SU-DHL-6 (cell line): ENCODE measurements around the gene EPB41L4A.

ENCODE experiments used
- H2AFZ ChIP-seq: fragments of 200-600 bp; sonication (generic); 2 replicates; pipeline ENCODE4 v1.6.1; 2014; ENCODE audit warnings: low read depth, mild to moderate bottlenecking, moderate library complexity, mixed read lengths, antibody characterized with exemption, low read length; ENCODE audit not compliant: severe bottlenecking
- H3F3A ChIP-seq: fragments of 200-600 bp; shearing (Covaris generic); 2 replicates; pipeline ENCODE4 v1.6.0; 2016; ENCODE audit warnings: antibody characterized with exemption, mild to moderate bottlenecking; ENCODE audit not compliant: insufficient read depth
- H3K27ac ChIP-seq: fragments of 200-600 bp; sonication (generic); 2 replicates; pipeline ENCODE4 v1.5.1; 2016; ENCODE audit warnings: low read depth, mild to moderate bottlenecking, low read length, moderate library complexity, mixed read lengths
- H3K27me3 ChIP-seq: fragments of 200-600 bp; sonication (generic), shearing (Covaris generic); 2 replicates; pipeline ENCODE4 v1.6.0; 2014; ENCODE audit warnings: mild to moderate bottlenecking, low read length
- H3K36me3 ChIP-seq: fragments of 200-600 bp; sonication (generic); 2 replicates; pipeline ENCODE4 v1.6.1; 2014; ENCODE audit warnings: mild to moderate bottlenecking, low read length, mixed read lengths
- H3K4me2 ChIP-seq: fragments of 300-600, 200-600 bp; shearing (Covaris generic), sonication (generic); 2 replicates; pipeline ENCODE4 v1.6.0; 2014; ENCODE audit warnings: low read length, low read depth, mild to moderate bottlenecking; ENCODE audit not compliant: poor library complexity, severe bottlenecking
- H3K4me3 ChIP-seq: fragments of 200-600 bp; sonication (generic); 2 replicates; pipeline ENCODE4 v1.5.1; 2014; ENCODE audit warnings: antibody characterized with exemption, low read length, mild to moderate bottlenecking, mixed read lengths; ENCODE audit not compliant: insufficient read depth, poor library complexity, severe bottlenecking
- H3K79me2 ChIP-seq: fragments of 200-600 bp; sonication (generic); 2 replicates; pipeline ENCODE4 v1.6.1; 2014; ENCODE audit warnings: mild to moderate bottlenecking, low read length, moderate library complexity; ENCODE audit not compliant: insufficient read depth
- H3K9ac ChIP-seq: fragments of 200-600 bp; sonication (generic); 2 replicates; pipeline ENCODE4 v1.7.0; 2014; ENCODE audit warnings: mild to moderate bottlenecking, low read length
- H3K9me2 ChIP-seq: fragments of 200-600 bp; sonication (generic); replicated peaks from 2 replicates; pipeline ENCODE4 v1.6.1; 2014; ENCODE audit warnings: low read length; ENCODE audit not compliant: insufficient read depth
- H3K9me3 ChIP-seq: fragments of 200-600 bp; sonication (generic); 2 replicates; pipeline ENCODE4 v1.6.1; 2014; ENCODE audit warnings: low read length, mixed read lengths; ENCODE audit not compliant: insufficient read depth
- H4K20me1 ChIP-seq: fragments of 200-600 bp; sonication (generic); 2 replicates; pipeline ENCODE4 v1.6.1; 2014; ENCODE audit warnings: low read depth, mild to moderate bottlenecking, antibody characterized with exemption, low read length, moderate library complexity, mixed read lengths
- EZH2phosphoT487 ChIP-seq: fragments of 200-600 bp; sonication (generic), shearing (Covaris generic); conservative IDR thresholded peaks from 2 replicates; pipeline ENCODE4 v1.6.1; 2018; ENCODE audit warnings: mild to moderate bottlenecking, antibody characterized with exemption, low read length, moderate library complexity, mixed read lengths
- TF ChIP-seq, protein P1 (sequence below): fragments of 200-600 bp; sonication (generic); IDR thresholded peaks from one replicate; pipeline ENCODE4 v1.5.1; 2017; ENCODE audit warnings: antibody characterized with exemption, mild to moderate bottlenecking, low read length, moderate library complexity; ENCODE audit not compliant: insufficient read depth, poor library complexity, severe bottlenecking

Gene EPB41L4A

GRCh38 chr5:112412346-112412745 lies 6.7 kb downstream of the EPB41L4A start:
- H4K20me1 ChIP-seq: no peaks in the 10 kb centered on the region
- H3K4me2 ChIP-seq: no peak overlapping the region
- H3K4me3 ChIP-seq: no peak overlapping the region
- no peaks in the 10 kb centered on the region for H3K79me2 ChIP-seq
- H3K9me2 ChIP-seq: no peaks in the 10 kb centered on the region
- H3K36me3 ChIP-seq: no peaks in the 10 kb centered on the region
- no peak overlapping the region for H3K27ac ChIP-seq
- no peaks in the 10 kb centered on the region for H3K27me3 ChIP-seq
- H3F3A ChIP-seq: no peaks in the 10 kb centered on the region
- H3K9ac ChIP-seq: no peak overlapping the region
- TF ChIP-seq, protein P1, sequence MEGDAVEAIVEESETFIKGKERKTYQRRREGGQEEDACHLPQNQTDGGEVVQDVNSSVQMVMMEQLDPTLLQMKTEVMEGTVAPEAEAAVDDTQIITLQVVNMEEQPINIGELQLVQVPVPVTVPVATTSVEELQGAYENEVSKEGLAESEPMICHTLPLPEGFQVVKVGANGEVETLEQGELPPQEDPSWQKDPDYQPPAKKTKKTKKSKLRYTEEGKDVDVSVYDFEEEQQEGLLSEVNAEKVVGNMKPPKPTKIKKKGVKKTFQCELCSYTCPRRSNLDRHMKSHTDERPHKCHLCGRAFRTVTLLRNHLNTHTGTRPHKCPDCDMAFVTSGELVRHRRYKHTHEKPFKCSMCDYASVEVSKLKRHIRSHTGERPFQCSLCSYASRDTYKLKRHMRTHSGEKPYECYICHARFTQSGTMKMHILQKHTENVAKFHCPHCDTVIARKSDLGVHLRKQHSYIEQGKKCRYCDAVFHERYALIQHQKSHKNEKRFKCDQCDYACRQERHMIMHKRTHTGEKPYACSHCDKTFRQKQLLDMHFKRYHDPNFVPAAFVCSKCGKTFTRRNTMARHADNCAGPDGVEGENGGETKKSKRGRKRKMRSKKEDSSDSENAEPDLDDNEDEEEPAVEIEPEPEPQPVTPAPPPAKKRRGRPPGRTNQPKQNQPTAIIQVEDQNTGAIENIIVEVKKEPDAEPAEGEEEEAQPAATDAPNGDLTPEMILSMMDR: no peak
- no peak for TF ChIP-seq EZH2phosphoT487
- H2AFZ ChIP-seq: no peak overlapping the region
- H3K9me3 ChIP-seq: no peaks in the 10 kb centered on the region

GRCh38 chr5:112411903-112412302 lies 7.2 kb downstream of the EPB41L4A start:
- Histone ChIP-seq H3K9me2 (no peaks in the 10 kb centered on the region), H3F3A (no peaks in the 10 kb centered on the region), H3K9ac (no peak overlapping the region), H4K20me1 (no peaks in the 10 kb centered on the region), H3K27ac (no peak overlapping the region), H3K4me2 (no peak overlapping the region), H2AFZ (no peak overlapping the region), H3K9me3 (no peaks in the 10 kb centered on the region), H3K4me3 (no peak overlapping the region), H3K36me3 (no peaks in the 10 kb centered on the region), H3K79me2 (no peaks in the 10 kb centered on the region), H3K27me3 (no peaks in the 10 kb centered on the region)
- TF ChIP-seq, protein P1: no peak
- TF ChIP-seq EZH2phosphoT487: no peak

- H3K27me3 ChIP-seq: no peaks in the 10 kb centered on the region
- no peak for TF ChIP-seq EZH2phosphoT487
- TF ChIP-seq, protein P1: no peak
- H3K4me2 ChIP-seq: no peak overlapping the region
- no peak overlapping the region for H3K9ac ChIP-seq
- H4K20me1 ChIP-seq: no peaks in the 10 kb centered on the region
- no peaks in the 10 kb centered on the region for H3K36me3 ChIP-seq
- no peak overlapping the region for H3K27ac ChIP-seq
- no peaks in the 10 kb centered on the region for H3K9me3 ChIP-seq
- H3K4me3 ChIP-seq: no peak overlapping the region
- no peak overlapping the region for H2AFZ ChIP-seq
- H3F3A ChIP-seq: no peaks in the 10 kb centered on the region
- no peaks in the 10 kb centered on the region for H3K9me2 ChIP-seq
- H3K79me2 ChIP-seq: no peaks in the 10 kb centered on the region
Observed at GRCh38 chr5:112407666-112408065, 11.4 kb downstream of the EPB41L4A start.
